CD14-positive monocyte (primary cell): ENCODE measurements around the gene BCAR1. TPM values are rescaled to one million over a fixed set of nuclear protein-coding genes. Genes with fewer than 3 reads are reported as not detected.

ENCODE experiments used
- DNase-seq, 3 donors: peaks; one replicate each; pipeline ENCODE4 v3.0.0-alpha.2; 2011 to 2022
- H2AFZ ChIP-seq: 2 replicates; pipeline ENCODE4 v1.6.0; 2012; ENCODE audit warnings: mild to moderate bottlenecking, low read depth, low read length, inconsistent platforms; ENCODE audit not compliant: insufficient read depth, poor library complexity, severe bottlenecking
- H3K27ac ChIP-seq, 2 donors: 1 replicate in 1 of 2; 2 replicates in 1 of 2; pipeline ENCODE4 v1.5.1; 2012 to 2013; ENCODE audit warnings: low read length in 2 of 2, control low read depth in 1 of 2, inconsistent platforms in 1 of 2, low read depth in 1 of 2, mild to moderate bottlenecking in 1 of 2
- H3K27me3 ChIP-seq, 2 donors: one replicate each; pipeline versions ENCODE4 v1.6.0 to v1.6.1; 2011 to 2013; ENCODE audit warnings: low read length in 2 of 2; ENCODE audit not compliant: control insufficient read depth in 2 of 2, insufficient read depth in 2 of 2
- H3K36me3 ChIP-seq, 2 donors: replicated peaks in 1 of 2; 1 replicate in 1 of 2; 2 replicates in 1 of 2; pipeline versions ENCODE4 v1.5.1 to v1.6.1; 2012 to 2013; ENCODE audit warnings: low read length in 2 of 2, control low read depth in 1 of 2, inconsistent platforms in 1 of 2, mild to moderate bottlenecking in 1 of 2; ENCODE audit not compliant: insufficient read depth in 2 of 2, control insufficient read depth in 1 of 2
- H3K4me1 ChIP-seq, 2 donors: 1 replicate in 1 of 2; 2 replicates in 1 of 2; pipeline versions ENCODE4 v1.5.1 to v1.6.1; 2012 to 2013; ENCODE audit warnings: low read length in 2 of 2, control low read depth in 1 of 2, inconsistent platforms in 1 of 2, mild to moderate bottlenecking in 1 of 2, moderate library complexity in 1 of 2; ENCODE audit not compliant: insufficient read depth in 2 of 2, control insufficient read depth in 1 of 2
- H3K4me2 ChIP-seq: replicated peaks from 2 replicates; pipeline ENCODE3; 2012; ENCODE audit warnings: low read length, moderate library complexity, mild to moderate bottlenecking; ENCODE audit not compliant: poor library complexity, severe bottlenecking; ENCODE audit errors: extremely low read depth
- H3K4me3 ChIP-seq, 3 experiments: fragments of 200-600 bp in 1 of 3; sonication (generic) in 1 of 3; replicated peaks in 1 of 3; 1 replicate in 2 of 3; 2 replicates in 1 of 3; pipeline ENCODE4 v1.5.1; 2011 to 2013; ENCODE audit warnings: low read length in 3 of 3, mild to moderate bottlenecking in 3 of 3, control low read depth in 2 of 3, low read depth in 2 of 3, inconsistent platforms in 1 of 3, moderate library complexity in 1 of 3
- H3K79me2 ChIP-seq: 2 replicates; pipeline ENCODE4 v1.6.0; 2012; ENCODE audit warnings: mild to moderate bottlenecking, control low read depth, inconsistent platforms, low read length, moderate library complexity; ENCODE audit not compliant: insufficient read depth
- H3K9ac ChIP-seq: 2 replicates; pipeline ENCODE4 v1.6.0; 2017; ENCODE audit warnings: low read length, mild to moderate bottlenecking; ENCODE audit not compliant: insufficient read depth, poor library complexity, severe bottlenecking
- H3K9me3 ChIP-seq, 2 donors: replicated peaks in 1 of 2; 1 replicate in 1 of 2; 2 replicates in 1 of 2; pipeline versions ENCODE4 v1.5.1 to v1.6.1; 2012 to 2013; ENCODE audit warnings: low read length in 2 of 2, control low read depth in 1 of 2; ENCODE audit not compliant: control insufficient read depth in 1 of 2, insufficient read depth in 1 of 2
- H4K20me1 ChIP-seq: 2 replicates; pipeline ENCODE4 v1.6.0; 2012; ENCODE audit warnings: mild to moderate bottlenecking, low read length, control low read depth, moderate library complexity; ENCODE audit not compliant: insufficient read depth
- H3K27ac Mint-ChIP-seq, 7 donors: one replicate each; pipeline ENCODE4 v1.8.0; 2020; ENCODE audit warnings: mild to moderate bottlenecking in 7 of 7, mixed read lengths in 7 of 7, moderate library complexity in 6 of 7, inconsistent platforms in 2 of 7
- H3K27me3 Mint-ChIP-seq, 3 donors: one replicate each; pipeline ENCODE4 v1.8.0; 2021 to 2022; ENCODE audit warnings: low read depth in 3 of 3, mild to moderate bottlenecking in 3 of 3, mixed read lengths in 3 of 3, moderate library complexity in 3 of 3, inconsistent platforms in 1 of 3
- H3K36me3 Mint-ChIP-seq, 2 donors: one replicate each; pipeline ENCODE4 v1.8.0; 2020; ENCODE audit warnings: mixed read lengths in 2 of 2, inconsistent platforms in 1 of 2, mild to moderate bottlenecking in 1 of 2
- H3K4me1 Mint-ChIP-seq: one replicate; pipeline ENCODE4 v1.8.0; 2020; ENCODE audit warnings: mild to moderate bottlenecking, mixed read lengths
- H3K4me3 Mint-ChIP-seq, 2 donors: one replicate each; pipeline ENCODE4 v1.8.0; 2020; ENCODE audit warnings: mild to moderate bottlenecking in 2 of 2, mixed read lengths in 2 of 2, moderate library complexity in 1 of 2
- H3K9me3 Mint-ChIP-seq, 7 donors: one replicate each; pipeline ENCODE4 v1.8.0; 2020 to 2022; ENCODE audit warnings: mixed read lengths in 7 of 7, mild to moderate bottlenecking in 6 of 7, moderate library complexity in 6 of 7, inconsistent platforms in 2 of 7
- WGBS: methylation state at CpG from one replicate; pipeline ENCODE4 v1.1.5; 2013; ENCODE audit warnings: missing lambda C conversion rate; ENCODE audit not compliant: insufficient coverage; 5-methylcytosine and 5-hydroxymethylcytosine counted together
- intact Hi-C, 2 donors: fragments of 100-400 bp; cut with micrococcal nuclease; formaldehyde crosslinking; loops; one replicate each; pipeline versions ENCODE4 v1.15.0 to v1.15.1; 2023
- polyA plus RNA-seq, 3 donors: library from polyadenylated mRNA; depleted of rRNA in 1 of 3; unstranded in 2 of 3; stranded (reverse) in 1 of 3; fragments of 300-500 nt in 2 of 3; fragments of >200 nt in 1 of 3; fragmentation: Illumina TruSeq in 2 of 3; gene quantifications; 1 replicate in 2 of 3; 2 replicates in 1 of 3; pipeline ENCODE4 v1.2.3, GENCODE V29; 2012 to 2021
- TF ChIP-seq, protein P1 (sequence below): fragments of 200-600 bp; IDR thresholded peaks from one replicate; pipeline ENCODE4 v1.8.0; 2022; ENCODE audit warnings: antibody characterized with exemption, mild to moderate bottlenecking

The BCAR1 gene
- polyA plus RNA-seq, 3 donors, result not detected

DNA sequence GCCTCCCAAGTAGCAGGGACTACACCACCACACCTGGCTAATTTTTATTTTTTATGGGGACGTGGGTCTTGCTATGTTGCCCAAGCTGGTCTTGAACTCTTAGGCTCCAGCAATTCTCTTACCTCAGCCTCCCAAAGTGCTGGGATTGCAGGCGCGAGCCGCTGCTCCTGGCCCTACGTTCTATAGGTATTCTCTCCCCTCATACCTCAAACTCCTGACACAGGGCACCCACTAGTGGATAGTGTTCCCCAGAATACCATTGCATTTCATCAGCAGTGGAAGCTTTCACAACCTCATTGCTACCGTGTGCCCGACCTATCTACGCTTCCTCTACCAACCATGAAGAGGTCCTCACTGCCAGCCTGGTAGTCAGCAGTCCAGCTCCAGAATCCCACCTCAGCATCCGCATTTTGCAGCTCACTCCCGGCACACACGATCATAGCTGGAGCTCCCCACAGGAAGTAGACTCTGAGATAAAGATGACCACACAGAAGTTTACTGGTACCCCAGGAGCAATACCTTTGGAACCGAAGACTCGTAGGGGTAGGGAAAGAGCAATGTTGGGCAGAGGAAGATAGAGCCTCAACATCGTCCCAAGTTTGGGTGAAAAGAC is 53.8 kb downstream of the BCAR1 start:
- no peaks in the 10 kb centered on the region for H3K36me3 Mint-ChIP-seq
- H3K9me3 Mint-ChIP-seq, result peaks cover 0 to 2% (median 0%) of the 10 kb centered on the region in 7 donors
- H3K79me2 ChIP-seq, result no peaks in the 10 kb centered on the region
- peak overlapping the region in 1 of 2 donors; percentile 63 for H3K4me3 Mint-ChIP-seq
- TF ChIP-seq, protein P1, sequence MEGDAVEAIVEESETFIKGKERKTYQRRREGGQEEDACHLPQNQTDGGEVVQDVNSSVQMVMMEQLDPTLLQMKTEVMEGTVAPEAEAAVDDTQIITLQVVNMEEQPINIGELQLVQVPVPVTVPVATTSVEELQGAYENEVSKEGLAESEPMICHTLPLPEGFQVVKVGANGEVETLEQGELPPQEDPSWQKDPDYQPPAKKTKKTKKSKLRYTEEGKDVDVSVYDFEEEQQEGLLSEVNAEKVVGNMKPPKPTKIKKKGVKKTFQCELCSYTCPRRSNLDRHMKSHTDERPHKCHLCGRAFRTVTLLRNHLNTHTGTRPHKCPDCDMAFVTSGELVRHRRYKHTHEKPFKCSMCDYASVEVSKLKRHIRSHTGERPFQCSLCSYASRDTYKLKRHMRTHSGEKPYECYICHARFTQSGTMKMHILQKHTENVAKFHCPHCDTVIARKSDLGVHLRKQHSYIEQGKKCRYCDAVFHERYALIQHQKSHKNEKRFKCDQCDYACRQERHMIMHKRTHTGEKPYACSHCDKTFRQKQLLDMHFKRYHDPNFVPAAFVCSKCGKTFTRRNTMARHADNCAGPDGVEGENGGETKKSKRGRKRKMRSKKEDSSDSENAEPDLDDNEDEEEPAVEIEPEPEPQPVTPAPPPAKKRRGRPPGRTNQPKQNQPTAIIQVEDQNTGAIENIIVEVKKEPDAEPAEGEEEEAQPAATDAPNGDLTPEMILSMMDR, result no peak
- no peaks in the 10 kb centered on the region for H4K20me1 ChIP-seq
- H3K36me3 ChIP-seq, result no peaks in the 10 kb centered on the region
- DNase-seq, result no peak
- peaks cover 14 to 48% of the 10 kb centered on the region in 2 donors for H3K27me3 ChIP-seq
- 58% methylated on average over 9 of the region's 14 CpGs for WGBS
- H3K9ac ChIP-seq, result no peak overlapping the region
- H3K27me3 Mint-ChIP-seq, result peaks cover 69 to 88% (median 72%) of the 10 kb centered on the region in 3 donors
- H3K4me2 ChIP-seq, result no peak overlapping the region
- H3K9me3 ChIP-seq, result no peaks in the 10 kb centered on the region
- H3K27ac ChIP-seq, result no peak overlapping the region
- no peak overlapping the region for H3K27ac Mint-ChIP-seq
- intact Hi-C loops, result loop anchor here (2.0 to 10.0 kb wide), 3 partner anchors 187 to 567 kb away; no protein-coding TSS in a partner anchor
- no peaks in the 10 kb centered on the region for H3K4me1 ChIP-seq
- H3K4me3 ChIP-seq, result no peak overlapping the region
- H2AFZ ChIP-seq, result no peak overlapping the region
- peaks cover 4% of the 10 kb centered on the region for H3K4me1 Mint-ChIP-seq

DNA sequence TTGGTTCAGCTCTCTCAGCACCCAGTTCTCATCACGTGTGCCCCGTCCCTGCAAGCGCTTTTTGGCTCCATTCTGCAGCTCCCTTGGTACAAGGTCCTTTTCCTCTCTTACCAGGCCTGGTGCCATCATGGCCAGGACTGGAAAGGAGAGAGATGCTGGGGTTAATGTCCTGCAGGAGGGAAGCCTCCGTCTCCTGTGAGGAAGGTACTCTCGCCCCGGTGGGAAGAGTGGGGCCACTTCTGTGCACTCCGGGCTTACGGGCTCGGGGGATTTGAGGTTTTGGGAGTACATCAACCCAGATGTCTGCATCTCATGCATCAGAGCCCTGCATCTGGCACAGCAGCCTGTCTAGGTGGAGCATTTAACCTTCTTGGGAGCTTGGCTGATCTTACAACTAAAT is 54.6 kb downstream of the BCAR1 start:
- Mint-ChIP-seq H3K9me3 (peaks cover 0 to 2% (median 0%) of the 10 kb centered on the region in 7 donors), H3K4me1 (peaks cover 4% of the 10 kb centered on the region), H3K4me3 (peak overlapping the region in 1 of 2 donors; percentile 13), H3K27ac (peak overlapping the region in 1 of 7 donors; percentile 30), H3K36me3 (no peaks in the 10 kb centered on the region), H3K27me3 (peaks cover 63 to 81% (median 73%) of the 10 kb centered on the region in 3 donors)
- no peak overlapping the region for H3K27ac ChIP-seq
- 93% methylated on average over 3 of the region's 9 CpGs for whole genome bisulfite sequencing
- no peak overlapping the region for H3K4me2 ChIP-seq
- TF ChIP-seq, protein P1, result no peak
- no peak overlapping the region for H3K4me3 ChIP-seq
- no peaks in the 10 kb centered on the region for H4K20me1 ChIP-seq
- no peaks in the 10 kb centered on the region for H3K79me2 ChIP-seq
- H3K36me3 ChIP-seq, result no peaks in the 10 kb centered on the region
- no peaks in the 10 kb centered on the region for H3K9me3 ChIP-seq
- peak overlapping the region; percentile 1 for H3K9ac ChIP-seq
- no peaks in the 10 kb centered on the region for H3K4me1 ChIP-seq
- no peak for DNase-seq
- intact Hi-C loops, result loop anchor here (5.0 to 10.0 kb wide), 2 partner anchors 565 to 568 kb away; no protein-coding TSS in a partner anchor
- H2AFZ ChIP-seq, result no peak overlapping the region
- peaks cover 14 to 43% of the 10 kb centered on the region in 2 donors for H3K27me3 ChIP-seq
